Body of pancreas (tissue), 4 donors: Measurements from ENCODE around the gene RNASEH2C. TPM values are rescaled to one million over a fixed set of nuclear protein-coding genes. Genes with fewer than 3 reads are reported as not detected.

Experiments
- ATAC-seq: fragments of 150-250 bp; one replicate; pipeline ENCODE4 v1.9.1; 2016
- DNase-seq, 4 donors: peaks; one replicate each; pipeline ENCODE4 v3.0.0-alpha.2; 2019
- H3K27ac ChIP-seq, 4 donors: fragments of 200-600 bp; sonication (generic); 1 replicate in 3 of 4; 2 replicates in 1 of 4; pipeline versions ENCODE4 v1.5.1 to v1.6.1; 2016 to 2019; ENCODE audit warnings: mild to moderate bottlenecking in 1 of 4, mixed read lengths in 1 of 4, moderate library complexity in 1 of 4
- H3K27me3 ChIP-seq, 2 donors: fragments of 200-600 bp; sonication (generic); one replicate each; pipeline ENCODE4 v1.6.0; 2016; ENCODE audit warnings: mild to moderate bottlenecking in 1 of 2
- H3K36me3 ChIP-seq, 2 donors: fragments of 200-600 bp; sonication (generic); replicated peaks in 1 of 2; 2 replicates each; pipeline ENCODE4 v1.5.1; 2016; ENCODE audit warnings: low read depth in 2 of 2; ENCODE audit not compliant: insufficient read depth in 1 of 2
- H3K4me1 ChIP-seq: fragments of 200-600 bp; sonication (generic); one replicate; pipeline ENCODE4 v1.6.0; 2016
- H3K4me3 ChIP-seq, 2 donors: fragments of 200-600 bp; sonication (generic); 1 replicate in 1 of 2; 2 replicates in 1 of 2; pipeline ENCODE4 v1.5.1; 2016 to 2019
- H3K9me3 ChIP-seq, 3 donors: fragments of 200-600 bp; sonication (generic); 1 replicate in 2 of 3; 2 replicates in 1 of 3; pipeline ENCODE4 v1.5.1; 2016
- CTCF ChIP-seq, 7 experiments: fragments of 450-650 bp in 4 of 7; fragments of 200-600 bp in 3 of 7; sonication (generic) in 3 of 7; IDR thresholded peaks; one replicate each; pipeline ENCODE4 v1.5.1; 2016 to 2019; ENCODE audit warnings: antibody characterized with exemption in 7 of 7
- POLR2A ChIP-seq, 3 donors: fragments of 450-650 bp; IDR thresholded peaks; one replicate each; pipeline ENCODE4 v1.6.1; 2016; ENCODE audit warnings: antibody characterized with exemption in 3 of 3, mild to moderate bottlenecking in 2 of 3
- WGBS, 2 donors: methylation state at CpG; one replicate each; pipeline ENCODE4 v1.1.5; 2017; 5-methylcytosine and 5-hydroxymethylcytosine counted together
- intact Hi-C: fragments of 100-400 bp; cut with DNase I; formaldehyde crosslinking; loops from one replicate; pipeline ENCODE4 v1.15.1; 2023
- total RNA-seq, 2 donors: library from RNA; depleted of rRNA; stranded (reverse); fragments of >200 nt; gene quantifications; one replicate each; pipeline ENCODE4 v1.1.0, GENCODE V29; 2016

Gene RNASEH2C
- total RNA-seq, 2 donors from 2014 or later = 45.4 to 112 TPM

- WGBS, 2 donors = 92 to 94% methylated on average over 4 of the region's 4 CpGs
These were observed 2.1 kb downstream of the RNASEH2C start for GRCh38 chr11:65718531-65718930.

GRCh38 chr11:65717906-65718305 is 2.7 kb downstream of the RNASEH2C start:
- Histone ChIP-seq H3K9me3 (no peaks in the 10 kb centered on the region), H3K27me3 (no peaks in the 10 kb centered on the region), H3K4me3 (no peak overlapping the region), H3K36me3 (peaks cover 0 to 38% of the 10 kb centered on the region in 2 donors), H3K27ac (no peak overlapping the region), H3K4me1 (peaks cover 29% of the 10 kb centered on the region)
- 60 to 71% methylated on average over 6 of the region's 6 CpGs for WGBS, 2 donors
- ATAC-seq = no peak
- no peak for TF ChIP-seq CTCF (IDR thresholded peaks at IDR 0.05)
- no peak for TF ChIP-seq POLR2A (IDR thresholded peaks at IDR 0.05)
- no peak for DNase-seq
- intact Hi-C loops = loop anchor here (5.0 kb wide), 1 partner anchor 104 kb away; no protein-coding TSS in a partner anchor

More at GRCh38 chr11:65718531-65718930, 2.1 kb downstream of the RNASEH2C start:
- no peak for TF ChIP-seq POLR2A (IDR thresholded peaks at IDR 0.05)
- TF ChIP-seq CTCF (IDR thresholded peaks at IDR 0.05) = no peak
- Histone ChIP-seq H3K9me3 (no peaks in the 10 kb centered on the region), H3K27ac (no peak overlapping the region), H3K27me3 (no peaks in the 10 kb centered on the region), H3K36me3 (peaks cover 0 to 33% of the 10 kb centered on the region in 2 donors), H3K4me3 (no peak overlapping the region), H3K4me1 (peaks cover 22% of the 10 kb centered on the region)
- DNase-seq (no peak), ATAC-seq (no peak)
- intact Hi-C loops = loop anchor here (5.0 kb wide), 1 partner anchor 104 kb away; no protein-coding TSS in a partner anchor

GRCh38 chr11:65716774-65717405 is 3.7 kb downstream of the RNASEH2C start:
- H3K4me3 ChIP-seq = no peak overlapping the region
- no peaks in the 10 kb centered on the region for H3K9me3 ChIP-seq
- H3K27me3 ChIP-seq = no peaks in the 10 kb centered on the region
- H3K36me3 ChIP-seq = peaks cover 0 to 38% of the 10 kb centered on the region in 2 donors
- no peak overlapping the region for H3K27ac ChIP-seq
- WGBS, 2 donors = 81 to 83% methylated on average over 3 to 14 of the region's 14 CpGs
- intact Hi-C loops = loop anchor here (5.0 kb wide), 1 partner anchor 105 kb away; no protein-coding TSS in a partner anchor
- no peak for ATAC-seq
- DNase-seq = no peak
- peaks cover 34% of the 10 kb centered on the region for H3K4me1 ChIP-seq
- TF ChIP-seq POLR2A (IDR thresholded peaks at IDR 0.05) (no peak), CTCF (IDR thresholded peaks at IDR 0.05) (no peak)

GRCh38 chr11:65716302-65716701 is 4.3 kb downstream of the RNASEH2C start:
- H3K36me3 ChIP-seq = peaks cover 0 to 38% of the 10 kb centered on the region in 2 donors
- no peak for DNase-seq
- H3K9me3 ChIP-seq = no peaks in the 10 kb centered on the region
- TF ChIP-seq POLR2A (IDR thresholded peaks at IDR 0.05) (no peak), CTCF (IDR thresholded peaks at IDR 0.05) (no peak)
- intact Hi-C loops = loop anchor here (5.0 kb wide), 1 partner anchor 106 kb away; no protein-coding TSS in a partner anchor
- 78 to 92% methylated on average over 7 of the region's 7 CpGs for WGBS, 2 donors
- H3K27me3 ChIP-seq = no peaks in the 10 kb centered on the region
- no peak overlapping the region for H3K27ac ChIP-seq
- no peak for ATAC-seq
- peaks cover 39% of the 10 kb centered on the region for H3K4me1 ChIP-seq
- no peak overlapping the region for H3K4me3 ChIP-seq

- DNase-seq (no peak), ATAC-seq (no peak)
- no peaks in the 10 kb centered on the region for H3K9me3 ChIP-seq
- H3K27me3 ChIP-seq = no peaks in the 10 kb centered on the region
- no peak overlapping the region for H3K27ac ChIP-seq
- no peak overlapping the region for H3K4me3 ChIP-seq
- H3K36me3 ChIP-seq = peaks cover 0 to 38% of the 10 kb centered on the region in 2 donors
- peaks cover 36% of the 10 kb centered on the region for H3K4me1 ChIP-seq
- 87 to 89% methylated on average over 10 to 15 of the region's 16 CpGs for WGBS, 2 donors
- intact Hi-C loops = no loop called here
- no peak for TF ChIP-seq POLR2A (IDR thresholded peaks at IDR 0.05)
- TF ChIP-seq CTCF (IDR thresholded peaks at IDR 0.05) = no peak
These were observed 6.2 kb downstream of the RNASEH2C start for GRCh38 chr11:65714433-65714832.
